B cell (primary cell): Measurements from ENCODE around the gene C17orf114.

ENCODE experiments used
- EZH2 ChIP-seq: IDR thresholded peaks from 2 replicates; pipeline ENCODE4 v1.6.1; 2012; ENCODE audit warnings: borderline replicate concordance, low read depth, mild to moderate bottlenecking, moderate library complexity, low read length; ENCODE audit not compliant: insufficient read depth, poor library complexity, severe bottlenecking
- TF ChIP-seq, protein P1 (sequence below): fragments of 200-600 bp; IDR thresholded peaks from one replicate; pipeline ENCODE4 v1.8.0; 2022; ENCODE audit warnings: antibody characterized with exemption, mild to moderate bottlenecking

DNA sequence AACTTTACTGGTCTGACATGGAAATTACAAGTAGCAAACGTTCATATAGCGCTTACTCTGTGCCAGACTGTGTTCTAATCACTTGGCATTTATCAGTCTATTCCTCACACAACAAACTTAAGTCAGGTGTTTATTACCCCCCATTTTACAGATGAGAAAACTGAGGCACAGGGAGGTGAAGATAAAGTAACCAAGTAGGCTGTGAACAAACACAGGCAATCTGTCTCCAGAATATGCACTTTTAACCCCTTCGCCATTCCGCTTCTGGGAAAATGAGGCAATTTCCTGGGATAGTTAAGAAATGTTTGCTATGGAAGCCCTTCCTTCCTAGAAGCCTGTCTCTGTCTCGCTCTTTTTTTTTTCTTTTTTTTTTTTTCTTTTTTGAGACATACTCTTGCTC is 50.2 kb downstream of the C17orf114 start:
- TF ChIP-seq, protein P1, sequence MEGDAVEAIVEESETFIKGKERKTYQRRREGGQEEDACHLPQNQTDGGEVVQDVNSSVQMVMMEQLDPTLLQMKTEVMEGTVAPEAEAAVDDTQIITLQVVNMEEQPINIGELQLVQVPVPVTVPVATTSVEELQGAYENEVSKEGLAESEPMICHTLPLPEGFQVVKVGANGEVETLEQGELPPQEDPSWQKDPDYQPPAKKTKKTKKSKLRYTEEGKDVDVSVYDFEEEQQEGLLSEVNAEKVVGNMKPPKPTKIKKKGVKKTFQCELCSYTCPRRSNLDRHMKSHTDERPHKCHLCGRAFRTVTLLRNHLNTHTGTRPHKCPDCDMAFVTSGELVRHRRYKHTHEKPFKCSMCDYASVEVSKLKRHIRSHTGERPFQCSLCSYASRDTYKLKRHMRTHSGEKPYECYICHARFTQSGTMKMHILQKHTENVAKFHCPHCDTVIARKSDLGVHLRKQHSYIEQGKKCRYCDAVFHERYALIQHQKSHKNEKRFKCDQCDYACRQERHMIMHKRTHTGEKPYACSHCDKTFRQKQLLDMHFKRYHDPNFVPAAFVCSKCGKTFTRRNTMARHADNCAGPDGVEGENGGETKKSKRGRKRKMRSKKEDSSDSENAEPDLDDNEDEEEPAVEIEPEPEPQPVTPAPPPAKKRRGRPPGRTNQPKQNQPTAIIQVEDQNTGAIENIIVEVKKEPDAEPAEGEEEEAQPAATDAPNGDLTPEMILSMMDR: no peak
- TF ChIP-seq EZH2: no peak
